ENCODE data around the gene MBOAT7.

The MBOAT7 gene

GRCh38 chr19:54136864-54137698, 52.3 kb downstream of the MBOAT7 start:
- DNase-seq = peak; percentile 100

GRCh38 chr19:54136086-54136863, 53.1 kb downstream of the MBOAT7 start:
- DNase-seq = no peak

GRCh38 chr19:54133957-54134590, 55.3 kb downstream of the MBOAT7 start:
- DNase-seq = no peak

- no peak for DNase-seq
Observed at GRCh38 chr19:54133312-54133956, 55.9 kb downstream of the MBOAT7 start.

GRCh38 chr19:54129617-54129996, 59.8 kb downstream of the MBOAT7 start:
- no peak for DNase-seq

- DNase-seq = no peak
Observed at GRCh38 chr19:54128796-54129616, 60.4 kb downstream of the MBOAT7 start.

GRCh38 chr19:54128441-54128725, 61.0 kb downstream of the MBOAT7 start:
- no peak for DNase-seq

GRCh38 chr19:54127688-54128440, 61.5 kb downstream of the MBOAT7 start:
- DNase-seq = no peak

GRCh38 chr19:54125713-54126112, 63.7 kb downstream of the MBOAT7 start:
- no peak for DNase-seq

GRCh38 chr19:54124393-54124792, 65.0 kb downstream of the MBOAT7 start:
- DNase-seq = no peak

GRCh38 chr19:54123682-54124081, 65.7 kb downstream of the MBOAT7 start:
- no peak for DNase-seq
